ENCODE results near the gene DEFB123.

The DEFB123 gene

DNA sequence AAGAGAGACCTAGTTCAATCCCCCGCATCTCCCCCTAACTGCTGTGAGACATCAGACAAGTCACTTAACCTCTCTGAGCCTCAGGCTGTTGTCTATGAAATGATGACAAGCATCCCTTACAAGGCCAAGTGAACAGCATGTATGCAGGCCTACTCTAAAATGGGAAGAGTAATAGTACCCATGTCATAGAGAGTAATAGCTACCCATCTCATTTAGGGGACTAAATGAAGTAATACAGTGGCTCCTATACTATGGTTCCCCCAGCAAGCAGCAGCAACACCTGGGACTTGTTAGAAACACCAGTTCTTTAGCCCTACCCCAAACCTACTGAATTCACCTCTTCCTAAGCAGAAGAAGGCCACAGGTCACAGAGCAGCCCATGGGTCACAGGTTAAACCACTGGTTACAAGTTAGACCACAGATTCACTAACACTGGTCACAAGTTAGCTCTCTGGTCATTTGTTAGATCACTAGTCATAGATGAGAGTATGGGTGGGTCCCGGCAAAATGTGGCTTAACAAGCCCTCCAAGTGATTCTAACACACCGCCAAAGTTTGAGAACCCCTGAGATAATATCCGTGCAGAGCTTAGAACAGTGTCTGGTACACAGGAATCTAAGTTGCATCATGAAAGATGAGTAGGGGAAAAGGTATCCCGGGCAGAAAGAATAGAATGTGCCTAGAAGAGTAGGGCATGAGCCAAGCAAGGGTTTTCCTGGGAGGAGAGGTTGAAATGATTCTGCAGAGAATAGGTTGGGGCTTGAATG lies 33.1 kb downstream of the DEFB123 start:
- DNase-seq (ENCODE audit: low read depth in 2 of 2): no peak

- DNase-seq (ENCODE audit: low read depth in 2 of 2): no peak
These were observed 33.6 kb downstream of the DEFB123 start for GRCh38 chr20:31474097-31474436.

GRCh38 chr20:31474758-31475427 lies 34.5 kb downstream of the DEFB123 start, which contains the start of the genes DEFB124 and REM1:
DEFB124 (minus strand) TSS chr20:31475127; CDS start chr20:31473013, 2,114 bp downstream.
REM1 (plus strand) TSS chr20:31475288; CDS start chr20:31476446, 1,158 bp downstream.
- DNase-seq (ENCODE audit: low read depth in 2 of 2): no peak

DNA sequence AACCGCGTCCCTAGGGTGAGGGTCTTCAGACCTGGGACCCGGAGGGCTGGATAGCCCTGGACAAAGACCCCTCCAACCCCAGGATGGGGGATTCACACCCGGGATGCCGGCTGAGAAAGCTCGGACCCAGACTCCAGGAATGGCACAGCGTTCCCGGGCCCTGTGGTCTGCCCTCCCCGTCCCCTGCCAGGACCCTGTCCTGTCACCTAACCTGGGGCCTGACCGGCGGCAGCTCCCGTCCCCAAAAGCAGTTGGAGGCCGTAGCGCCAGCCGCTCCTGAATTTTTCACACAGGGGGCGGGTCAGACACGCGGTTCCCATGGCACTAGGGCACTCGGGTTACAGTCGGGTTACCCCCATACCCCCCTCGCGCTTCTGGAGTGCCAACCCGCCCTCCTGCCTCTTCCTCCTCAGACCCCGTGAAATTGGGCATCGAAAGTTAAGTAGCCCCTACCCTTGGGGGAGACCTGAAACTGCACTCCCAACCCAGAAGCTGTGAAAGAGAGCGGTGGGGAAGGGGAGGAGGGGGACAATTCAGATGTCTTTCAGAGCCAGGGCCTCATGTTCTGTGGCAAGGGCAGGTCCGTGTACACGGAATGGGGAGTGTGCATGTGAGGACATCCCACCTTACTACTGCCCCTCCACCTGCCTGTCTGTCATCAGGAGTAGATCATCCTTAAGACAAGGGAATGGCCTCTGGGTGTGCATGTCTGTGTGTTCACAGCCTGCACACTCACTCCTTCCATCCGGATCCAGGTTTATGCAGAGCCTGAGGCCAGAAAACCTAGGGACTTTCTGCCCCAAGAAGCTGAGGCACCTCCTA lies 35.3 kb downstream of the DEFB123 start:
- DNase-seq (ENCODE audit: low read depth in 2 of 2): no peak

- DNase-seq (ENCODE audit: low read depth in 2 of 2): no peak
These were observed 35.8 kb downstream of the DEFB123 start for GRCh38 chr20:31476294-31476585.

GRCh38 chr20:31476643-31477215 lies 36.3 kb downstream of the DEFB123 start:
- DNase-seq (ENCODE audit: low read depth in 2 of 2): no peak

- no peak for DNase-seq (ENCODE audit: low read depth in 2 of 2)
These were observed 43.6 kb downstream of the DEFB123 start for GRCh38 chr20:31484001-31484400.

DNA sequence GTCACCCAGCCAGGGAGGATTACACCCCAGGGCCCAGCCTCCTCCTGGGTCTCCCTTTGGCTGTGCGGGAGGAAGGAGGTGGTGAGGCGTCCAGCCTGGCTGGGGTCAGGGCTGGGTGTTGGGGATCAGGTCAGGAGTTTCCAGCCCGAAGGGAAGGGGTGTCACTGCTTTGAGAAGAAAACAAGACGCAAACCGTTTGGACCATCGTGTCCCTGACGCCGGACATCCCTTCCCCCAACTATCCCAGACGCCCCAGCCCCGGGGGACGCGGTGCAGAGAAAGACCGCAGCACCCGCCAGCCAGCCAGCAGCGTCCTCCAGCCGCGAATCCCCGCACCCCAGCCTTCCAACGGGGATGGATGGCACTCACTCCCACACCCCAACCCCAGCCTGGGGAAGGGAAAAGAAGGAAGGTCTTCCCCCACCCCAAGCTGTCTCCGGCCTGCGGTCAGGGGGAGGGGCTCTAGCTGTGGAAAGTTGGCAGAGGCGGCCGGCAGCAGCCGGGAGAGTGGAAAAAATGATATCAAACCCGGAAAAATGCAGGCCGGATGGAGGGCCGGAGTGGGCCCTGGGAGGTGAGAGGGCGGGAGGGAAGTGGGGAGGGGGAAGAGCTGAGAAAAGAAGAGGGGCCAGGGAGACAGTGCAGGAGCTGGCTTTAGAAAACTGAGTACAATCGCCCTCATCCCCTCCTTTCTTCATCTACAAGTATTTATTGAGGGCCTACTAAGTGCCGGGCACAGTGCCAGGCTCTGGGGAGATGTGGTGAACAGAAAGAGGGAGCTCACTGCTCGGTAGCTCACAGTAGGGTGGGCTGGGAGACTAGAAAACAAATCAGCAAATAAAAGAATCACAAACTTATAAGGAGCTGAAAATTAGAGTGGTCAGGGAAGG lies 45.3 kb downstream of the DEFB123 start:
- DNase-seq (ENCODE audit: low read depth in 2 of 2): no peak

GRCh38 chr20:31488115-31488514 lies 47.7 kb downstream of the DEFB123 start:
- no peak for DNase-seq (ENCODE audit: low read depth in 2 of 2)

GRCh38 chr20:31489152-31489551 lies 48.7 kb downstream of the DEFB123 start:
- DNase-seq (ENCODE audit: low read depth in 2 of 2): no peak

- no peak for DNase-seq (ENCODE audit: low read depth in 2 of 2)
These were observed 50.3 kb downstream of the DEFB123 start for GRCh38 chr20:31490752-31491151.

- DNase-seq (ENCODE audit: low read depth in 2 of 2): no peak
These were observed 53.7 kb downstream of the DEFB123 start for GRCh38 chr20:31494131-31494530.

DNA sequence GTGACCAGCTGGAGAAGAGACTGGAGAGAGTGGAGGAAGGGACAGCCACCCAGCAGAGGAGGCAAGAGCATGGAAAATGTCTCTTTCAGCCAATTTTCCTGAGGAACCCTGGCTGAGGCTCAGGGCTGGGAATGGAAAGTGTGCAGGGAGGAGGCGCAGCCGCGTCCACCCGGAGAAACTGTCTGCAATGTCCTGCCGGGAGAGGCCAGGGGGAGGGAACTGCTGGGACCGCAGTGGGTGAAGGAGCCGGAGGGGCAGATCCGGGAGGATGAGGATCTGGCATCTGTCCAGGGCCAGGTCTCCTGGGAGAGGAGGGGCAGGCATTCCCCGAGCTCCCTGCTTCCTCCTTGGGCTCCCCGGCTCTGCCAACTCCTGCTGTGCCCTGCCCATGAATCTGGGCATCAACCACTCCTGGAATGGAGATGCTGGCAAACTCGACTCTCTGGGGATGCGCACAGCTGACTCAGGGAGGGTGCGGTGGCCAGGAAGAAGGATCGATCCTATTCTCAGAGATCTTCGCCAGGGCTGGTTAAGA lies 56.4 kb downstream of the DEFB123 start:
- no peak for DNase-seq (ENCODE audit: low read depth in 2 of 2)

DNA sequence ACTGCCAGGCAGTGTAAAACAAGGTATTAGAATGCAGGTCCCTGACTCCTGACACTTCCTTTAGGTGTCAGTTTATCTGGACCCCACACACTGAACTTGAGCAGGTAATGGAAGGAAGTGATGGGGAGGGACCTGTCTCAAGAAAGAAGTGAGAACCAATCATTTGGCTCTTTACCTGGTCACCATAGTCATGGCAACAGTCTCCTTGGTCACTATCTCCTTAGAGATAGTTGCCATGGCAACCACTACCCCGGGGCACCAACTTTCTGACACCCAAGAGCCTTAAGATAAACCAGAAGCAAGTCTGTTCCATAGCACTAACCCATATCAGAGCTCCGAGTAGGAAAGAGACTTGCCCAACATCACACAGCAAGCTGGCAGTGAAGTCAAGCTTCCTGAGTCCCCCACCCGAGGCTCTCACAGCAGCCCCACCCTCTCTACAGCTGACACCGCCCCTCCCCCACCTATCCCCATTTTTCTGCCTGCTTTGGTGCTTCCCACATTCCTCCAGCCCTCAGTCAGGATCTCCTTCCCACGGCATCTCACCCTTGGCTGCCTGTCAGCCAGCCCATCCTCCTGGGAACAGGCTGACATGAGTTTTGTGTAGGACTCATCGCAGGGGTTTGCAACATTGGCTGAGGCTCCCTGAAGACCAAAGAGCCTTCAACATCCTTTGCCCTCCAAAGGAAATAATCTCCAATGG lies 57.6 kb downstream of the DEFB123 start:
- DNase-seq (ENCODE audit: low read depth in 2 of 2): no peak

Data from stimulated activated CD4-positive, alpha-beta T cell treated with anti-CD3 and anti-CD28 coated beads, Interleukin-1b, Interleukin-23, amount 100 ng/mL, for 4 hours (primary cell).